ENCODE data around the gene AUP1.

Gene AUP1

GRCh38 chr2:74513605-74514367, 15.7 kb downstream of the AUP1 start:
- no peak for DNase-seq (ENCODE audit: low read depth in 2 of 2)

GRCh38 chr2:74512744-74513604, 16.5 kb downstream of the AUP1 start:
- no peak for DNase-seq (ENCODE audit: low read depth in 2 of 2)

DNA sequence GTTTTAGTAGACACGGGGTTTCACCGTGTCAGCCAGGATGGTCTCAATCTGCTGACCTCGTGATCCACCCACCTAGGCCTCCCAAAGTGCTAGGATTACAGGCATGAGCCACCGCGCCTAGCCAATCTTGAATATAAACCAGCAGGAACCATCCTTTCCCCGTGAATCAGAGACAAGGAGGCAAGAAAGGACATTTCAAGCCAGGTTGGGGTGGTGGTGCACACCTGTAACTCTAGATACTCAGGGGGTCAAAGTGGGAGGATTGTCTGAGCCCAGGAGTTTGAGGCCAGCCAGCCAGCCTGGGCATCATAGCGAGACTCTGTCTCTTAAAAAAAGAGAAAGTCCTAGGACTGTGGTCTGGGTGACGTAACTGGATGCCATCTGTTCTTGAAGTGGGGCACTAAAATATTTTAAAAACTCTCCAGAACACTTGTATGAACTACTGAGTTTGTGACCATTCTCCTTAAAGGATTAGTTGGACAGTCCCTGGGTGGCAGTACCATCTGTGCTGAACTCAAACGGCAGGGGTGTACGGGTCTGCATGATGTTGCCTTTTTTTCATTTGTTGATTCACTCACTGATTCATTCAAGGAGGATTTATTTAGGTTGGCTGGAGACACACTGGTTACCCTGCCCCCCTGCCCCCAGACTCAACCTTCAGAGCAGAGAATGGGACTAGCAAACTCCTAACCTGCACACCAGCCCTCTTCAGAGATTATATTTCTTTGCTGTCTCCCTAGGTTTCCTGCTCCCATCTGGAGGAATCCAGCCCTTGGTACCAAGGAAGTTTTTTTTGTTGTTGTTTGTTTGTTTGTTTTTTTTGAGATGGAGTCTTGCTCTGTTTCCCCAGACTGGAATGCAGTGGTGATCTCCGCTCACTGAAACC, 18.2 kb downstream of the AUP1 start:
- DNase-seq (ENCODE audit: low read depth in 2 of 2): no peak

- no peak for DNase-seq (ENCODE audit: low read depth in 2 of 2)
Observed at GRCh38 chr2:74510272-74510671, 19.2 kb downstream of the AUP1 start.

GRCh38 chr2:74507926-74508520, 21.5 kb downstream of the AUP1 start:
- DNase-seq (ENCODE audit: low read depth in 2 of 2): no peak

DNA sequence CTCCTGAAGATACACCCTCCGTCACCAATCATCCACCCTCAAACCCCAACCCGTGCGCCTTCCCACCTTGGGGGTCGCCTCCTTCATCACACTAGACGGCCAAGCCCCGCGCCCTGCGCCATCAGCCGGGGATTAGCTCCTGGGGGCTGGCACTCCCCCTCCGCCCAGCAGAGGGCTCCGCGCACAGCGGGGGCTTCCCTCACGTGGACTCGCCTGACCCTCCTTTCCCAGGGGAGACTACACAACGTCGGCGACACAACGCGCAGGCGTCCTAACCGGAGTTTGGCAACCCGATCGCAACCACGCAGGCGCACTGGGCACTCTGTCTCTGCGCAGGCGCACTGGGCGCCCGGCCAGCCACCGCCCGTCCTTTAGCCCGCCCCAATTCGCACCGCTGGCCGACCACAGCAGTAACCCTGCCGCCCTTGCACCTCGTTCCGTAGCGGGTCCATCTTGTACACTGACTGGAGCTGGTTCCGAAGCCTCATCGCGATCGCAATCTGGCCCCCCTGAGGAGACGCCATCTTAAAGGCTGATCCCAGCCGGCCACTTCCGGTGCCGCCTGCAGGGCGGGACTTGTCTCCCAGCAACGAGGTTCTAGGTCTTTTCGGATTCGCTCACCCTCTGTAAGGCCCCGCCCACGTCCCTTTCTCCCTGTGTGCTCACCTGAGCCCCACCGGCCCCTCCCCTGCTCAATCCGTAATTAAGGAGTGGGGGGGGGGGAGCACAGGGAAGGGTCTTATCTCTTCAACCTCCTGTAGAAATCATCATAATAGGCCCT, 22.2 kb downstream of the AUP1 start, which contains the start of gene PCGF1:
Gene PCGF1 (minus strand): TSS at position 551 of the 781 bp plus-strand sequence. CDS start 27 bp downstream, at position 524.
- DNase-seq (ENCODE audit: low read depth in 2 of 2): peak; percentile 97 to 99

GRCh38 chr2:74505448-74506246, 23.9 kb downstream of the AUP1 start:
- no peak for DNase-seq (ENCODE audit: low read depth in 2 of 2)

- DNase-seq (ENCODE audit: low read depth in 2 of 2): no peak
Observed at GRCh38 chr2:74504591-74504990, 24.9 kb downstream of the AUP1 start.

DNA sequence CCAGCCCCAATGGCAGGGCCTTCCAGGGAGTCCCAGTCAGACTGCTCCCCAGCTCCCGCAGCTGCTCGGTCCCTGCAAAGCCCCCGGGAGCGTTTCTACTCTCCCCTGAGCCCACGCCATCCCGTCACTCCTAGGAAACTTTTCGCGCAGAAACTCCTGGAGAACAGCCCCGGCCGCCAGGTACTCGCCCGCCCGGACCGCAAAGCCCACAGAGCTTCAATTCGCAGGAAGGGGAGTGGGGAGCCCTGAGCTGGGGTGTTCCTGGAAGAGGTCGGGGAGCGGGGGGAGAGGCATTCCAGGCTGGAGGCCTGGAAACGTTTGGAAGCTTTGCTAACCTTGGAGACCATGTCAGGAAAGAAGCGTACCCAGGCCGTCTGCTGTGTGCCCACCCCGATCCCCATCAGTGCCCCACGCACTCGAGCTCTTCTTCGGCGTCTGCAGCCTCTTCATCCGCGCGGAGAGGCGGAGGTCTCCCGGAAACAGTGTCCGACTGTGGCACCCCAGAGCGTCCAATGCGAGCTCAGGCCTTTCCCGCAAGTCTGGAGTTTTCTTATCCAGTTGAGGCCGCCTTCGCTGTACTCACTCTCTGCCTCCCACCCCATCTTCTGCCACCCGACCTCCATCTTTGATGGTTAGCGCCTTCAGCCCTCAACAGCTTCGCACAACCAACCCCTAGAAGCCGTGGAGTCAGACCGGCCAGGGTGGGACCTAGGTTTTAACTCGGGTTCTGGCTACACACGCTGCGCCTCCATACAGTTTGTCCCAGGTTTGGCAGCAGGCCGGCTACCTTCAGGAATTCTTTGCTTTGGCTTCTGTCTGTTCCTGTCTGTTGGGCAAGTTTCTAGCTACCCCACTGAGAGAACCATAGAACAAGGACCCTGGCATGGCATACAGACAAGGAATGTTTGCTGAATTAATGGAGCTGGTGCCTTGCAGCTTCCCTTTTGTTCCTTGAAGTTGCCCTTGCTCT, 25.7 kb downstream of the AUP1 start:
- DNase-seq (ENCODE audit: low read depth in 2 of 2): no peak

DNA sequence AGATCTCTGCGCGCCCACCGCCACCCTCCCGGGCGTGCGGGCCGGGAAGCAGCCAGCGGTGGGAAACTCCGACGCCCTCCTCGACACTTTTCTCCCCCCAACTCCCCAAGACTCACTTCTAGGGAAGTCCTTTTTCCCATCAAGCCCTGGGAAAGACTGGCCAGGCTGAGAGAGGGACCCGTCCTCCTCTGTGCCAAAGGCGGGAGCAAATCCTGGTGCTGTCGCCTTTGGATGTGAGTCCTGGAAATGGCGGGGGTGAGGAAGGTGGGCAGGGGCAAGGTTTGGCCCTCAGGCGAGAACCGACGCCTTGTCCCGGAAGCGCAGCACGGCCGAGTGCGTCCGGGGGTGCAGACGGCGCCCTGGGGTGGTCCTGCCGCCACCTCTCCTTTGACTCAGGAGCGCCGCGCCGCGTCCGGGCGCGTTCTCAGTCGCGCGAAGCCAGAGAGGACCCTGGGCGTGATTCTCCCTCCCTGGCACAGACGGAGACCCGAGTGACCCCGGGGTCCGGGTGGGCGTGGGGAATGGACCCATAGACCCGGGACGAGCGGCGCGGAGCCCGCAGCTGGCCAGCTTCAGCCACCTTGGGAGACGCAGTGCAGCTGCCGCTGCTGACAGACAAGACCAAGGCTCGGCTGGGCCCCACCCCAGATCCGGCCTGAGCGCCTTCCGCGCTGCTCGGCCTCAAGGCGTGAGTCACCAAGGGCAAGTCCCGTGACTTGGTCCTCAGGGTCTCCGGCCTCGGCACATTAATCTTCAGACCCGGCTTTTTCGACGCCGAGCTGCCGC, 26.6 kb downstream of the AUP1 start:
- no peak for DNase-seq (ENCODE audit: low read depth in 2 of 2)

DNA sequence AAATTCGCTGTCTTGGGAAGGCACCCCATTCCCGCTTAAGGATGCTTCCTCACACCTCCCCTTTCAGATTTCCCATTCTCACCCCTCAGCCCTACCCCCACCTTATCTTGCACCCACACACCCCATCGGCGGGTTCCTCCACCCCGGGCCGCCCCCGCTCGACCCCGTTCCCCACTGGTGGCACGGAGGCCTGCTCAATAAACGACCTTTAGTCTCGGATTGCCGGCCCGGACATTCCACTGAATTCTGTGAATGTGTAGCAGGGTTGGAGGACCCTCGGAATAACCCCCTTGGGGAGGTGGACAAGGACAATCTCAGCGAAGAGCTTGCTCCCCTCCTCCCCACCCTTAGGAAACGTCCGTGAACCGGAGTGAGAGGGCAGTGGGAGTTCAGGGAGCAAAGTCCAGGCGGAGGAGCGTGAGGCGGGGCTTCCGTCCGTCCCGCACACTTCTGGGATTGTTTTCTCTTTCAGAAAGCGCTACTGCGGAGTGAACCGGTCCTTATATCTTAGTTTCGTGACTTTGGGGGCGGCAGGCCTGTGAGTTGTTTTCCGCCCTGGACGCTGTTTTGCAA, 27.3 kb downstream of the AUP1 start:
- no peak for DNase-seq (ENCODE audit: low read depth in 2 of 2)

DNA sequence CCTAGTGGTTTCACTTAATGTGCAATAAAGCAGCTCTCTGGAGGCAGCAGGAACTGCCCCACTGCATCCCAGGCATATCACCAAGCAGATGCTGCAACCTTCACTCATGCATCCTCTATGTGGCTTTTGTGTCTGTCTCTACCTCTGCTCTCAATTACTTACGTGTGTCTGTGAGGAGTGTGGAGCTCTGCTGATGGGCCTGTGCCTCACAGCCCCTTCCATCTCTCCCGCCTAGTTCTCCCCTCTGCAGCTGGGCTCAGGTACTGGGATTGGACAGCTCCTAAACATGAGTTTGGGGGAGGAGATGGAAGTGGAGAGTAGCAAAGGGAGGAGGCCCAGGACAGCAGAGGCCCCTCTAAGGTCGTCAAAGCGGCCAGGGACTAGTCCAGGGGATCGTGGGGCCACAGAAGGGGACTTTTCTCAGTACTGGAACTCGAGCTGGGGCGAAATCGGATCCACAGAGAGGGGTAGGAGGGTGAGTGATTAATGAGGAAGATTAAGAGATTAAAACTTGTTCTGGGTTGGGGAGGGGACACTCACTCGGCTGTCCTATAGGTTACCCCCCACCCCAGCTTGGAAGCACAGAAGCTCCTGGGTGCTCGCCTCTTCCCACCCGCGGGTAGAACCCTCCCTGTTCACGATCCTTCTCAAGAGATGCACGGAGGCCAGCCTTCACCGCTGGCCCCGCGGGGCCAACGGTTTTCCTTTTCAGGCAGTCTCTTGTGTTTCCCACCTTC, 28.0 kb downstream of the AUP1 start:
- no peak for DNase-seq (ENCODE audit: low read depth in 2 of 2)

DNA sequence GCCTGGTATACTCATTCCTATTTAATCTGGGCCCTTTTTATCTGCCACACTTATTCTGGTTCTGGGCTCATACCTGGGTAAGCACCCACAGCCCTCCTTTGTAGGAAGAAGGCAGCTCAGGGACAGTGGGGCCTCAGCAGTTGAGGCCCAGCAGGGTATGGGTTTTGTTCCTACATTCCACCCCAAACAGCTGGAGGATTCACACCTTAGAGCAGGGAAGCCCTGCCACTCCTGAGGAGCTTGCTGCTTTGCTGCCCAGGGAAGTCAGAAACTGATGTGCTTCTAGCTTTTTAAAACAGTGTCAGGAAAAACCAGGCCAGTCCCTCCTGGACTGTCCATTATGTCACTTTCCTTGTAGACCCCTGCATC, 28.9 kb downstream of the AUP1 start:
- no peak for DNase-seq (ENCODE audit: low read depth in 2 of 2)

DNA sequence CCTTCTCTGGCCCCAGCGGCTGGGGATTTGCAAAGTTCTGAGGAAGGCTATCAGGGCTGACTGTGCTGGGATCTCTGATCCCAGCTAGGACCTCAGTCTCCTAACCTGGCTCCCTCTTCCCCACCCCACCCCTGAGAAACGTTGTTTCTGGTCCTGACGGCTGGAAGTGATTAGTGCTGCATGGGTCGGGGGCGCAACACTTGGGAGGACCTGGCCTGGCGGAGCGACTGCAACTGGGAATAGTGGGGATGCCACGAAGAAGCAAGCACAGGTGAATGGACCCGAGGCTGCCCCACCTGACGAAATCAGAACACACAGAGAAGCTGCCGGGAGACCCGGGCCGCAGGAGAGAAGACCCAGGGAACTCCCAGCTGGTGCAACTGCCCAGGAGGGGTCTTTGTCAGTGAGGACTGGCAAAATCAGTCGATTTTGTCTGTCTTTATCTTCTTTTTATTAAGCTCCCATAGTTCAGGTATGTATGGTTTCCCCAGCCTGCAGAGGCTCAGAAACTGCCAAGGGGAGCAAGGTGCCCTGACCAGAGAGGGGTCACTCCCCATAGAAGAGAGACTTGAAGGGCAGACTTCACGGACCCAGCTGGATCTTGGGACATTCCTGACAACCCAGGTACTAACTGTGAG, 29.4 kb downstream of the AUP1 start:
- no peak for DNase-seq (ENCODE audit: low read depth in 2 of 2)

GRCh38 chr2:74499267-74499939, 30.1 kb downstream of the AUP1 start, which contains the start of gene LBX2:
TSS of gene LBX2 (minus strand) at chr2:74499603. CDS start at chr2:74499537, 66 bp downstream.
- DNase-seq (ENCODE audit: low read depth in 2 of 2): no peak

Data from stimulated activated CD8-positive, alpha-beta memory T cell treated with anti-CD3 and anti-CD28 coated beads, Interleukin-2, amount 100 ng/mL, for 1 hour (primary cell).